Glomerular visceral epithelial cell (primary cell): ENCODE data around the gene GPR84.

Experiments
- DNase-seq: peaks from one replicate; pipeline ENCODE4 v3.0.0-alpha.2; 2016; ENCODE audit errors: extremely low spot score

GPR84 gene

GRCh38 chr12:54392485-54393206 lies 28.4 kb upstream of the GPR84 start:
- DNase-seq, result no peak

GRCh38 chr12:54390668-54391551 lies 26.6 kb upstream of the GPR84 start:
- no peak for DNase-seq

- no peak for DNase-seq
Measured at GRCh38 chr12:54390176-54390667, 25.9 kb upstream of the GPR84 start.

GRCh38 chr12:54389607-54390175 lies 25.4 kb upstream of the GPR84 start:
- DNase-seq, result no peak

- DNase-seq, result no peak
Measured at GRCh38 chr12:54389134-54389508, 24.8 kb upstream of the GPR84 start.

GRCh38 chr12:54388237-54389133 lies 24.2 kb upstream of the GPR84 start:
- DNase-seq, result no peak

- no peak for DNase-seq
Measured at GRCh38 chr12:54387114-54387467, 22.8 kb upstream of the GPR84 start.

- no peak for DNase-seq
Measured at GRCh38 chr12:54386403-54387113, 22.3 kb upstream of the GPR84 start.

- DNase-seq, result no peak
Measured at GRCh38 chr12:54385251-54385914, 21.1 kb upstream of the GPR84 start.

GRCh38 chr12:54384591-54385041 lies 20.3 kb upstream of the GPR84 start, which contains the start of gene ZNF385A:
Gene ZNF385A, minus strand, starts transcription at chr12:54384733. Its CDS starts 219 bp downstream, at chr12:54384514.
- no peak for DNase-seq

- peak; percentile 30 for DNase-seq
Measured at GRCh38 chr12:54383041-54383609, 18.8 kb upstream of the GPR84 start.

GRCh38 chr12:54381136-54381535 lies 16.9 kb upstream of the GPR84 start:
- no peak for DNase-seq

GRCh38 chr12:54379398-54380201 lies 15.3 kb upstream of the GPR84 start:
- DNase-seq, result peak; percentile 86

- DNase-seq, result peak; percentile 60
Measured at GRCh38 chr12:54378796-54379397, 14.6 kb upstream of the GPR84 start.

GRCh38 chr12:54377797-54378515 lies 13.7 kb upstream of the GPR84 start:
- DNase-seq, result no peak

GRCh38 chr12:54377007-54377406 lies 12.7 kb upstream of the GPR84 start:
- no peak for DNase-seq

- DNase-seq, result no peak
Measured at GRCh38 chr12:54376596-54376995, 12.3 kb upstream of the GPR84 start.

GRCh38 chr12:54375259-54375579 lies 10.9 kb upstream of the GPR84 start:
- no peak for DNase-seq
